GM21423 (cell line): ENCODE results near the gene SIGLEC10.
"Not testable (repeated sequence)": the region's sequence is repeated elsewhere in the genome, so short reads cannot be mapped to it uniquely, and the experiment has no call there.

Experiments
- ATAC-seq: cut with Tn5 transposase; IDR thresholded peaks from one replicate; pipeline ENCODE4 v1.9.1; 2021; ENCODE audit warnings: mild to moderate bottlenecking, moderate library complexity; ENCODE audit not compliant: unreplicated experiment

SIGLEC10 gene

GRCh38 chr19:51417107-51417809 lies at the start of gene SIGLEC10:
TSS of gene SIGLEC10 (minus strand) at chr19:51417642. CDS start at chr19:51417581, 61 bp downstream.
- ATAC-seq = peak; percentile 66

GRCh38 chr19:51466723-51467122 lies 49.3 kb upstream of the SIGLEC10 start:
- no peak for ATAC-seq

- ATAC-seq = not testable (repeated sequence)
Observed at GRCh38 chr19:51463976-51464581, 46.6 kb upstream of the SIGLEC10 start.

- no peak for ATAC-seq
Observed at GRCh38 chr19:51462681-51463080, 45.2 kb upstream of the SIGLEC10 start.

- no peak for ATAC-seq
Observed at GRCh38 chr19:51462276-51462675, 44.8 kb upstream of the SIGLEC10 start.

GRCh38 chr19:51461723-51462161 lies 44.3 kb upstream of the SIGLEC10 start:
- no peak for ATAC-seq

GRCh38 chr19:51460164-51460992 lies 42.9 kb upstream of the SIGLEC10 start:
- ATAC-seq = no peak

GRCh38 chr19:51458899-51459505 lies 41.6 kb upstream of the SIGLEC10 start:
- no peak for ATAC-seq

GRCh38 chr19:51458051-51458645 lies 40.7 kb upstream of the SIGLEC10 start, which contains the start of gene SIGLEC8:
TSS of gene SIGLEC8 (minus strand) at chr19:51458454. CDS start at chr19:51458387, 67 bp downstream.
- no peak for ATAC-seq

- ATAC-seq = no peak
Observed at GRCh38 chr19:51457351-51458013, 40.0 kb upstream of the SIGLEC10 start.

GRCh38 chr19:51456541-51457290 lies 39.3 kb upstream of the SIGLEC10 start:
- ATAC-seq = no peak

GRCh38 chr19:51450730-51451307 lies 33.4 kb upstream of the SIGLEC10 start:
- ATAC-seq = no peak

GRCh38 chr19:51448411-51449016 lies 31.1 kb upstream of the SIGLEC10 start:
- ATAC-seq = no peak

- no peak for ATAC-seq
Observed at GRCh38 chr19:51448011-51448410, 30.6 kb upstream of the SIGLEC10 start.

- not testable (repeated sequence) for ATAC-seq
Observed at GRCh38 chr19:51447510-51447909, 30.1 kb upstream of the SIGLEC10 start.

GRCh38 chr19:51441410-51442390 lies 24.3 kb upstream of the SIGLEC10 start:
- ATAC-seq = peak; percentile 94

GRCh38 chr19:51440846-51441409 lies 23.5 kb upstream of the SIGLEC10 start:
- no peak for ATAC-seq
